Breast epithelium (tissue), 3 donors: Measurements from ENCODE around the gene WIZ.

ENCODE experiments used
- POLR2A ChIP-seq: fragments of 450-650 bp; IDR thresholded peaks from one replicate; pipeline ENCODE4 v1.6.1; 2016; ENCODE audit warnings: antibody characterized with exemption, mild to moderate bottlenecking, moderate library complexity
- POLR2AphosphoS5 ChIP-seq, 3 donors: sonication (generic); formaldehyde crosslinking; IDR thresholded peaks; one replicate each; pipeline ENCODE4 v1.6.1; 2017; ENCODE audit warnings: antibody characterized with exemption in 3 of 3

DNA sequence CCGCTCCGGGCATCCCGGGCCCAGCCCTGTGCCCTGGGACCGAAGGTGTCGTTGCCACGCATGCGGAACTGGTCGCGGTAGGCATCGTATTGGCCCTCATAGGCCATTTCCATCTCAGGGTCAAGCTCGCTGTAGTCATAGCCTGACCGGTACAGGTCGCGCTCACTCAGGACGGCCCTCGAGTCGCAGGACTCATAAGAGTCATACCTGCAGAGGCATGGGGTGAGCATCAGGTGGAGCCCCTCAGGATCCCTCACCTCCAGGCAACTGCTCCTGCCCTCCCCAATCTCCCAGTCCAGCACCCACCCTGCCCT is 48.4 kb downstream of the WIZ start:
- TF ChIP-seq POLR2A: no peak
- TF ChIP-seq POLR2AphosphoS5 (IDR thresholded peaks at IDR 0.05): no peak
